NCI-H510A treated with DMSO at 0.1 percent for 48 hours (cell line): ENCODE measurements around the gene GOLGA2.

Source experiments
- DNase-seq: peaks from one replicate; lab custom pipeline; 2025; lab: John Stamatoyannopoulos, UW

Gene GOLGA2

GRCh38 chr9:128213746-128214497 lies 61.9 kb downstream of the GOLGA2 start:
- no peak for DNase-seq

GRCh38 chr9:128211981-128212281 lies 63.9 kb downstream of the GOLGA2 start:
- DNase-seq = no peak

GRCh38 chr9:128211186-128211980 lies 64.4 kb downstream of the GOLGA2 start:
- no peak for DNase-seq

- DNase-seq = no peak
Observed at GRCh38 chr9:128208946-128209669, 66.7 kb downstream of the GOLGA2 start.

- no peak for DNase-seq
Observed at GRCh38 chr9:128208386-128208785, 67.4 kb downstream of the GOLGA2 start.

GRCh38 chr9:128206916-128207910 lies 68.6 kb downstream of the GOLGA2 start:
- no peak for DNase-seq

- DNase-seq = no peak
Observed at GRCh38 chr9:128206484-128206883, 69.3 kb downstream of the GOLGA2 start.
